Mucosa of rectum (tissue), 2 donors: ENCODE measurements around the gene GARIN6.
"Not testable (repeated sequence)": the region's sequence is repeated elsewhere in the genome, so short reads cannot be mapped to it uniquely, and the experiment has no call there.

ENCODE experiments used
- H3K27ac ChIP-seq, 2 donors: one replicate each; pipeline ENCODE4 v1.7.0; 2013; ENCODE audit warnings: inconsistent platforms in 2 of 2, low read depth in 2 of 2, low read length in 2 of 2
- H3K27me3 ChIP-seq, 2 donors: one replicate each; pipeline ENCODE4 v1.7.0; 2013; ENCODE audit warnings: low read length in 2 of 2; ENCODE audit not compliant: control insufficient read depth in 2 of 2, insufficient read depth in 2 of 2
- H3K36me3 ChIP-seq, 2 donors: one replicate each; pipeline ENCODE4 v1.7.0; 2013; ENCODE audit warnings: low read length in 2 of 2; ENCODE audit not compliant: control insufficient read depth in 2 of 2, insufficient read depth in 2 of 2
- H3K4me1 ChIP-seq, 2 donors: one replicate each; pipeline ENCODE4 v1.7.0; 2013; ENCODE audit warnings: low read length in 2 of 2, mild to moderate bottlenecking in 1 of 2; ENCODE audit not compliant: control insufficient read depth in 2 of 2, insufficient read depth in 2 of 2
- H3K4me3 ChIP-seq, 2 donors: one replicate each; pipeline ENCODE4 v1.7.0; 2013; ENCODE audit warnings: low read length in 2 of 2
- H3K9ac ChIP-seq, 2 donors: one replicate each; pipeline ENCODE4 v1.7.0; 2013; ENCODE audit warnings: low read length in 2 of 2, low read depth in 1 of 2, mild to moderate bottlenecking in 1 of 2
- H3K9me3 ChIP-seq, 2 donors: one replicate each; pipeline ENCODE4 v1.7.0; 2013; ENCODE audit warnings: low read length in 2 of 2; ENCODE audit not compliant: control insufficient read depth in 2 of 2
- donor health status: healthy.
- donor health status: Normal muscosa, but diverticular disease.

Gene GARIN6

GRCh38 chr12:99647453-99647852 is at the start of gene GARIN6:
Gene GARIN6 (plus strand): TSS chr12:99647753. CDS start chr12:99648175, 422 bp downstream.
- Histone ChIP-seq H3K4me3 (no peak within 1 kb of the TSS), H3K27me3 (no peaks in the 10 kb centered on the region), H3K9me3 (no peaks in the 10 kb centered on the region), H3K4me1 (no peaks in the 10 kb centered on the region), H3K27ac (no peak within 1 kb of the TSS), H3K9ac (no peak within 1 kb of the TSS), H3K36me3 (no peaks in the 10 kb centered on the region)

DNA sequence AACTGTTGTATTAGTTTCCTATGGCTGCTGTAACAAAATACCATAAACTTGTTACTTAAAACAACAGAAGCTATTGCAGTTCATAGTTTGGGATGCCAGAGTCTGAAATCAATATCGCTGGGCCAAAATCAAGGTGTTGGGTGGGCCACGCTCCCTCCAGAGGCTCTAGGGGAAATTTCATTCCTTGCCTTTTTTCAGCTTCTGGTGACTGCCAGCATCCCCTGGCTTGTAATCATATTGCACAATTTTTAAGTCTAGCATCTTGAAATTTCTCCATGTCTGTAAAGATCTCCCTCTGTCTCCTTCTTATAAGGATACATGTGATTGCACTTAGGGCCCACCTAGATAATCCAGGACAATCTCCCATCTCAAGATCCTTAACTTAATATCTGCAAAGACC is 48.8 kb upstream of the GARIN6 start:
- Histone ChIP-seq H3K4me3 (no peak overlapping the region), H3K36me3 (no peaks in the 10 kb centered on the region), H3K9ac (no peak overlapping the region), H3K4me1 (no peaks in the 10 kb centered on the region), H3K9me3 (peaks cover 0 to 2% of the 10 kb centered on the region in 2 donors), H3K27me3 (no peaks in the 10 kb centered on the region), H3K27ac (no peak overlapping the region)

DNA sequence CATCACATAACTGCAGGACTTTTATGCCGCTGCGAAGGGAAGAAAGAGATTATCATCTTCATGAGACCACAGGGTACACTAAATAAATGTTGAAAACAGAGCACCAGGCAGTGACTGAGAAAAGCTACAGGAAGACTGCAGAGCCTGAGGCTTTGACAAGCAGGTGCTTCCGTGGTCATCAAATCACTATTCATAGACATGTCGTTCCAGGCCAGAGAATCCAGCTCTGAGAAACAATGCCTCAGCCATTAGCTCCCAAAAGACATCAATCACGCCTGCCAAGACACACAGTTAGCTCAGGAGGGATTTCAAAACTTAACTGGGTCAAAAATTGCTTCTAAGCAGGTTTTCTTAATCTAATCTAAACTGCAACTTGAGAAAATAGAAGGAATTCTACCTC is 47.2 kb upstream of the GARIN6 start:
- Histone ChIP-seq H3K36me3 (no peaks in the 10 kb centered on the region), H3K4me1 (no peaks in the 10 kb centered on the region), H3K9me3 (peaks cover 0 to 2% of the 10 kb centered on the region in 2 donors), H3K27me3 (no peaks in the 10 kb centered on the region), H3K27ac (no peak overlapping the region), H3K9ac (no peak overlapping the region), H3K4me3 (no peak overlapping the region)

GRCh38 chr12:99609455-99610181 is 37.9 kb upstream of the GARIN6 start:
- Histone ChIP-seq H3K9ac (no peak overlapping the region), H3K4me3 (no peak overlapping the region), H3K27ac (no peak overlapping the region), H3K9me3 (no peaks in the 10 kb centered on the region), H3K27me3 (no peaks in the 10 kb centered on the region), H3K36me3 (no peaks in the 10 kb centered on the region), H3K4me1 (no peaks in the 10 kb centered on the region)

DNA sequence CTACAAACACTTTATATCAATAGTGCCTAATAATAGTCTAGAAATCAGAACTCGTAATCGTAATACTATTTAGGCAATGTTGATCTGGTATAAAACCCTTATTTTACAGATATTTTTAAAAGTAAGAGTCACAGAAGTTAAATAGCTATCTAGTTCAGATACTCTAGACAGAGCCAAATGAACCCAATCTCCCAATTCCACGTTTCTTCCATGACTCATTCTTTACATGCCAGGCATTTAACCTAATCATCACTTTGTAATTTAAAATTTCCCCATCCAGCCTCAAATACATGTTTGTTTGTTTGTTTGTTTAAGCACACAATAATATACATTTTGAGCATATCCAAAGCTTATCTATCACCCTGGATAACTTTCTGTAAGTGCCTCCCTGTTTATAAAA is 36.4 kb upstream of the GARIN6 start:
- no peak overlapping the region for H3K27ac ChIP-seq
- H3K9ac ChIP-seq = no peak overlapping the region
- H3K9me3 ChIP-seq = no peaks in the 10 kb centered on the region
- no peaks in the 10 kb centered on the region for H3K4me1 ChIP-seq
- no peaks in the 10 kb centered on the region for H3K36me3 ChIP-seq
- H3K27me3 ChIP-seq = no peaks in the 10 kb centered on the region
- no peak overlapping the region for H3K4me3 ChIP-seq

GRCh38 chr12:99611599-99611998 is 36.0 kb upstream of the GARIN6 start:
- H3K9me3 ChIP-seq = no peaks in the 10 kb centered on the region
- H3K4me3 ChIP-seq = no peak overlapping the region
- H3K27me3 ChIP-seq = no peaks in the 10 kb centered on the region
- H3K9ac ChIP-seq = no peak overlapping the region
- no peak overlapping the region for H3K27ac ChIP-seq
- no peaks in the 10 kb centered on the region for H3K4me1 ChIP-seq
- H3K36me3 ChIP-seq = no peaks in the 10 kb centered on the region

- Histone ChIP-seq H3K9me3 (peaks cover 0 to 3% of the 10 kb centered on the region in 2 donors), H3K9ac (no peak overlapping the region), H3K27ac (no peak overlapping the region), H3K4me3 (no peak overlapping the region), H3K27me3 (no peaks in the 10 kb centered on the region), H3K36me3 (no peaks in the 10 kb centered on the region), H3K4me1 (no peaks in the 10 kb centered on the region)
These were observed 28.9 kb upstream of the GARIN6 start for GRCh38 chr12:99618657-99619056.

DNA sequence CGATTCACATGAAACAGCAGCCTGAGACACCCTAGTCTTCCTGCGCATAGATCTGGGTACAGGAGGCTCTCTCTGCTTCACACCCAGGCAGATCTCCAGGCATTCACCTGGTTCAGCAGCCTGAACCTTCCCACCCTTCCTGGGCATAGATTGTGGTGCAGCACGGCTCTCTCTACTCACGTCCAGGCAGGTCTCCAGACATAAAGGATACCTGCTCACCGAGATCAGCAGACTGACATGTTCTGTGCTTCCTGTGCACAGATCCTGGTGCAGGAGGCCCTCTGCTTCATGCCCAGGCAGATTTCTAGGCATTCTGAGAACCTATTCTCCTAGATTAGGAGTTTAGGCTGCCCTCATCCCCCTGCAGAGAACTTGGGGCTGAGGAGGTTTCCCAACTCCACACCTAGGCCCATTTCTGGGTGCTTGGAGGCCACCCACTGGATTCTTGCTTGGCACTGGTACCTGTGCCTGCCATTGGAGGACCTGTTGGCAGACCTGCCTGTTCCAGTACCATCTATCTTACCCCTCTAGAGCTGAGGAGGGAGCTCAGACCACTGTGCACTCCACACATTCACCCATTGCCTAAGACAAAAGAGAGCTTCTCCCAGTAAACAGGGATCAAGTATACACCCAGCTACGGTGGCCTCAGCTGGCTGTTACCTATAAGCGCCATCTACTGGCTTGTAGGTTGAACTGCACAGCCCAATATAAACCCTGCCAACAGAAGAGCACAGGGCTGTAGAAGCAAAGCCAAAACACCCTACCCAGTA is 28.0 kb upstream of the GARIN6 start:
- Histone ChIP-seq H3K4me3 (no peak overlapping the region), H3K36me3 (no peaks in the 10 kb centered on the region), H3K9ac (no peak overlapping the region), H3K4me1 (no peaks in the 10 kb centered on the region), H3K27ac (no peak overlapping the region), H3K9me3 (peaks cover 0 to 3% of the 10 kb centered on the region in 2 donors), H3K27me3 (no peaks in the 10 kb centered on the region)

- Histone ChIP-seq H3K27ac (no peak overlapping the region), H3K4me1 (no peaks in the 10 kb centered on the region), H3K4me3 (no peak overlapping the region), H3K9me3 (peaks cover 0 to 3% of the 10 kb centered on the region in 2 donors), H3K9ac (no peak overlapping the region), H3K36me3 (no peaks in the 10 kb centered on the region), H3K27me3 (no peaks in the 10 kb centered on the region)
These were observed 27.4 kb upstream of the GARIN6 start for GRCh38 chr12:99620159-99620479.

DNA sequence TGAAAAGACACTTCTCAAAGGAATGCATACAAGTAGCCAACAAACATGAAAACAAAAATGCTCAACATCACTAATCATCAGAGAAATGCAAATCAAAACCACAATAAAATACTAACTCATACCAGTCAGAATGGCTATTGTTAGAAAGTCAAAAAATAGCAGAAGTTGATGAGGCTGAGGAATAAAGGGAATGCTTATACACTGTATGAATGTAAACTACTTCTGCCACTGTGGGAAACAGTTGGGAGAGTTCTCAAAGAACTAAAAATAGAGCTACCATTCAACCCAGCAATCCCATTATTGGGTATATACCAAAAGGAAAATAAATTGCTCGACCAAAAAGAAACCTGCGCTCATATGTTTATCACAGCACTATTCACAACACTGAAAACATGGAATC is 23.0 kb upstream of the GARIN6 start:
- H3K27me3 ChIP-seq, H3K9ac ChIP-seq, H3K4me3 ChIP-seq, H3K27ac ChIP-seq, H3K9me3 ChIP-seq, H3K4me1 ChIP-seq, H3K36me3 ChIP-seq: not testable (repeated sequence)
